Caco-2 (cell line): Measurements from ENCODE around the gene TMEM120A. TPM values are rescaled to one million over a fixed set of nuclear protein-coding genes. Genes with fewer than 3 reads are reported as not detected.
A peak's percentile ranks its signal among the peaks of the same experiment; 100 is the strongest.

ENCODE experiments used
- BruUV-seq: library from RNA; stranded (reverse); fragments of 400-500 nt; replicated peaks from 2 replicates; lab custom pipeline; 2021; lab: Mats Ljungman, UMichigan
- CTCF ChIA-PET: fragments of 300-600 bp; sonication (Branson Sonifier 250); formaldehyde crosslinking; loops from one replicate; lab custom pipeline; 2022; ENCODE audit warnings: antibody characterized with exemption; lab: Charles Lee
- POLR2A ChIA-PET: fragments of 300-600 bp; sonication (Branson Sonifier 250); formaldehyde crosslinking; loops from one replicate; lab custom pipeline; 2022; ENCODE audit warnings: antibody characterized with exemption; lab: Charles Lee
- DNase-seq, 2 experiments: peaks; one replicate each; pipeline versions ENCODE4 v3.0.0 to v3.0.0-alpha.2; 2020 to 2022
- H3K27me3 ChIP-seq: replicated peaks from 2 replicates; pipeline ENCODE4 v1.6.0; 2011; ENCODE audit warnings: low read length; ENCODE audit not compliant: control insufficient read depth, insufficient read depth
- H3K36me3 ChIP-seq: 2 replicates; pipeline ENCODE4 v1.5.1; 2011; ENCODE audit warnings: low read length; ENCODE audit not compliant: control insufficient read depth, insufficient read depth
- H3K4me1 ChIP-seq: fragments of 250-450 bp; sonication (Bioruptor Pico); 2 replicates; pipeline ENCODE4 v1.5.1; 2020; ENCODE audit warnings: mild to moderate bottlenecking
- H3K4me3 ChIP-seq: 2 replicates; pipeline ENCODE4 v1.5.1; 2011; ENCODE audit warnings: low read depth, mild to moderate bottlenecking, control low read depth, low read length
- H3K9me3 ChIP-seq: fragments of 250-450 bp; sonication (Bioruptor Pico); 2 replicates; pipeline ENCODE4 v1.5.1; 2020; ENCODE audit warnings: mild to moderate bottlenecking, moderate library complexity
- H3K27ac Mint-ChIP-seq: one replicate; pipeline ENCODE4 v1.8.0; 2022; ENCODE audit warnings: mixed read lengths; ENCODE audit not compliant: unreplicated experiment
- H3K27me3 Mint-ChIP-seq: one replicate; pipeline ENCODE4 v1.8.0; 2022; ENCODE audit warnings: mixed read lengths; ENCODE audit not compliant: insufficient read depth, unreplicated experiment
- H3K36me3 Mint-ChIP-seq: one replicate; pipeline ENCODE4 v1.8.0; 2022; ENCODE audit warnings: mild to moderate bottlenecking, mixed read lengths; ENCODE audit not compliant: insufficient read depth, unreplicated experiment
- H3K4me1 Mint-ChIP-seq: one replicate; pipeline ENCODE4 v1.8.0; 2022; ENCODE audit warnings: low read depth, mixed read lengths; ENCODE audit not compliant: unreplicated experiment
- H3K4me3 Mint-ChIP-seq: one replicate; pipeline ENCODE4 v1.8.0; 2022; ENCODE audit warnings: mild to moderate bottlenecking, moderate library complexity, mixed read lengths; ENCODE audit not compliant: unreplicated experiment
- H3K9me3 Mint-ChIP-seq: one replicate; pipeline ENCODE4 v1.8.0; 2022; ENCODE audit warnings: mixed read lengths; ENCODE audit not compliant: unreplicated experiment
- intact Hi-C: fragments of 100-400 bp; cut with micrococcal nuclease; formaldehyde crosslinking; loops from one replicate; pipeline ENCODE4 v1.10.0; 2022; ENCODE audit not compliant: unreplicated experiment
- total RNA-seq: library from RNA; stranded (reverse); gene quantifications from 2 replicates; pipeline ENCODE4 v1.2.3, GENCODE V29; 2022
- TF ChIP-seq, protein P1 (sequence below), 2 experiments: fragments of 200-600 bp in 1 of 2; IDR thresholded peaks; 1 replicate in 1 of 2; 2 replicates in 1 of 2; pipeline versions ENCODE4 v1.5.1 to v1.8.0; 2011 to 2022; ENCODE audit warnings: antibody characterized with exemption in 1 of 2, control low read depth in 1 of 2, inconsistent platforms in 1 of 2, low read depth in 1 of 2, low read length in 1 of 2, mild to moderate bottlenecking in 1 of 2, moderate library complexity in 1 of 2; ENCODE audit not compliant: insufficient read depth in 1 of 2, severe bottlenecking in 1 of 2, unreplicated experiment in 1 of 2

TMEM120A gene
- total RNA-seq, 1 experiment from 2014 or later, result 65.4 TPM

DNA sequence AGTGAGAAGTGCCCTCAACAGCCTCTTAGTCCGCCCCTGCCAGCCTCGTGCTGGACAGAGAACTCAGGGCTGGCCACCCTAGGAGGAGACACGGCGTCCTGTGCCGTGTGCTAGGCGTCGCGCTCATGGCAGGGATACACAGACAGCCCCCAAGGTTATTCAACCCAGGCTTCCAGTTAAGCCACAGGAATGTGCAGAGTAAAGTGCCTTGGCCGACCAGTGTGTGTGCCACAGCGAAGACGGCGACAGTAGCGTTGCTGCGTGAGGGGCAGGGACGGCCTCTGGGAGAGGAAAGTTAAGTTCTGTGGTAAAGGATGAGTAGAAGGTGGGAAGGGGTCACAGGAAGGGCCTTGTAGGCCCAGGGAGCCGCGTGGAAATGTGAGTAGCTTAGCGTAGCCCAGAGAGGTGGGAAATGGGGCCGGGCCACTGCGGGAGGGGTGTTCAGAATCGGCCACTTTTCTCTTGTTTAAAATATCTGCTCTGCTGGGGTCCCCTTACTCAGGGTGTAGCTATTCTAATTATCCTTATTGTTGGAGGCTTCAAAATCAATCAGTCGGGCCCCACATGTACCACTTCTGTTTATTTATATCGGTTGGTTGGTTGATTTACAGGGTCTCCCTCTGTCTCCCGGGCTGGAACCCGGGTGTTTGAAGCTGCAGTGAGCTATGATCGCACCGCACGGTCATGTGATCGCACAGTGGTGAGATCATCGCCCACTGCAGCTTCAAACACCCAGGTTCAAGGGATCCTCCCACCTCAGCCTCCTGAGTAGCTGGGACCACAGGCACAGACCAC lies 24.5 kb downstream of the TMEM120A start:
- Histone ChIP-seq H3K4me3 (no peak overlapping the region), H3K9me3 (no peaks in the 10 kb centered on the region), H3K27me3 (no peaks in the 10 kb centered on the region), H3K4me1 (peaks cover 10% of the 10 kb centered on the region; the same call in 1 of the 2 replicates), H3K36me3 (no peaks in the 10 kb centered on the region; the same call in 1 of the 2 replicates)
- DNase-seq, result no peak
- H3K36me3 Mint-ChIP-seq, result peaks cover 39% of the 10 kb centered on the region
- H3K4me3 Mint-ChIP-seq, result no peak overlapping the region
- H3K27me3 Mint-ChIP-seq, result no peaks in the 10 kb centered on the region
- ChIA-PET POLR2A (interaction anchor here (0.7 kb wide), 1 partner anchor 12 kb away, joined by 3 read pairs; no protein-coding TSS in a partner anchor), CTCF (no interaction called here)
- intact Hi-C loops, result no loop called here
- TF ChIP-seq, protein P1, sequence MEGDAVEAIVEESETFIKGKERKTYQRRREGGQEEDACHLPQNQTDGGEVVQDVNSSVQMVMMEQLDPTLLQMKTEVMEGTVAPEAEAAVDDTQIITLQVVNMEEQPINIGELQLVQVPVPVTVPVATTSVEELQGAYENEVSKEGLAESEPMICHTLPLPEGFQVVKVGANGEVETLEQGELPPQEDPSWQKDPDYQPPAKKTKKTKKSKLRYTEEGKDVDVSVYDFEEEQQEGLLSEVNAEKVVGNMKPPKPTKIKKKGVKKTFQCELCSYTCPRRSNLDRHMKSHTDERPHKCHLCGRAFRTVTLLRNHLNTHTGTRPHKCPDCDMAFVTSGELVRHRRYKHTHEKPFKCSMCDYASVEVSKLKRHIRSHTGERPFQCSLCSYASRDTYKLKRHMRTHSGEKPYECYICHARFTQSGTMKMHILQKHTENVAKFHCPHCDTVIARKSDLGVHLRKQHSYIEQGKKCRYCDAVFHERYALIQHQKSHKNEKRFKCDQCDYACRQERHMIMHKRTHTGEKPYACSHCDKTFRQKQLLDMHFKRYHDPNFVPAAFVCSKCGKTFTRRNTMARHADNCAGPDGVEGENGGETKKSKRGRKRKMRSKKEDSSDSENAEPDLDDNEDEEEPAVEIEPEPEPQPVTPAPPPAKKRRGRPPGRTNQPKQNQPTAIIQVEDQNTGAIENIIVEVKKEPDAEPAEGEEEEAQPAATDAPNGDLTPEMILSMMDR (IDR thresholded peaks at IDR 0.05; ENCODE audit: insufficient read depth in 1 of 2, low read depth in 1 of 2, low read length in 1 of 2, severe bottlenecking in 1 of 2, unreplicated experiment in 1 of 2), result no peak
- no TSS peak for BruUV-seq
- H3K4me1 Mint-ChIP-seq, result peaks cover 25% of the 10 kb centered on the region
- peak overlapping the region; percentile 61 for H3K27ac Mint-ChIP-seq
- no peaks in the 10 kb centered on the region for H3K9me3 Mint-ChIP-seq

DNA sequence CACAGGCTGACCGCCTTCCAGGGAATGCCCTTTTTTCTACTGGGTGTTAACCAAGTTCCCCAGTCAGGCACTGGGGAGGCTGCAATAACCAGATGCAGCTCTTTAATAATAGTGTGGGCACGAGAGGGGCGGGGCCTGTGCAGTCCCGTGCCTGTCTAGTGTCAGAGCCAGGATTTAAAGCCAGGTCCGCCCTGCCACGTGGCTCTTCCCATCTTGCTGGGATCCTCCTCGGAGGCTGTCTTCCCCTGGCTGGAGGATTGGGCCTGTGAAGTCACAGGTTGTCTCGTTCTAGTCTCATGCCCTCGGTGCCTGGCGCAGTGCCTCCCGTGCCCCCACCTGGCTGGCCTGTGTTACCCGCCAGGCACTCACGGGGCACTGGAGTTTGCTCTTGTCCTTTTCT lies 25.2 kb downstream of the TMEM120A start:
- POLR2A ChIA-PET, result no interaction called here
- Mint-ChIP-seq H3K9me3 (no peaks in the 10 kb centered on the region), H3K4me1 (peaks cover 25% of the 10 kb centered on the region), H3K36me3 (peaks cover 33% of the 10 kb centered on the region), H3K27me3 (no peaks in the 10 kb centered on the region), H3K27ac (peak overlapping the region; percentile 61), H3K4me3 (no peak overlapping the region)
- CTCF ChIA-PET, result no interaction called here
- no peaks in the 10 kb centered on the region for H3K9me3 ChIP-seq
- intact Hi-C loops, result no loop called here
- no peaks in the 10 kb centered on the region; the same call in 1 of the 2 replicates for H3K36me3 ChIP-seq
- no peak overlapping the region for H3K4me3 ChIP-seq
- DNase-seq, result no peak
- no peaks in the 10 kb centered on the region for H3K27me3 ChIP-seq
- TF ChIP-seq, protein P1 (IDR thresholded peaks at IDR 0.05; ENCODE audit: insufficient read depth in 1 of 2, low read depth in 1 of 2, low read length in 1 of 2, severe bottlenecking in 1 of 2, unreplicated experiment in 1 of 2), result no peak
- peaks cover 10% of the 10 kb centered on the region; the same call in 1 of the 2 replicates for H3K4me1 ChIP-seq
- no TSS peak for BruUV-seq

DNA sequence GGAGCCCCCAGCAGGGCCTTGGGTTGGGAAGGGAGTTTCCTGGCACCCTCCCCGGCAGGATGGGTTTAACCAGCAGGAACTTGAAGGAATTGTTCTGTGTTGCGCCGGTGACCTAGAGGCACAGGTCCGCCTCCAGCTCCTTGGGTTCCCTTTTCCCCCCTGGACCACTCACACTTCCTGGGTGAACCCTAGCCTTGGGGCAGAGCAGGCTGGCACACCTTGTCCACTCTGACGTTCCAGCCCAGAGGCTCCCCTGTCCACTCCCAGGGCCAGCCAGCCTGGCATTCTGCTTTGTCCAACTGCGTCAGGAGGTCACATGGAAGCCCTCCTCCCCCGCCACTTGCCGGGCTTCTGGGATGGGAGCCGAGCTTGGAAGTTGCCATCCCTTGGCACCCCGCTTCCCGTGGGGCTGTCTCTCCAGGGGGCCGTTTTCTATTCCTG lies 25.8 kb downstream of the TMEM120A start:
- TF ChIP-seq, protein P1 (IDR thresholded peaks at IDR 0.05; ENCODE audit: insufficient read depth in 1 of 2, low read depth in 1 of 2, low read length in 1 of 2, severe bottlenecking in 1 of 2, unreplicated experiment in 1 of 2), result no peak
- H3K27ac Mint-ChIP-seq, result no peak overlapping the region
- peaks cover 30% of the 10 kb centered on the region for H3K36me3 Mint-ChIP-seq
- H3K4me1 ChIP-seq, result peaks cover 10% of the 10 kb centered on the region; the same call in 1 of the 2 replicates
- intact Hi-C loops, result no loop called here
- peaks cover 26% of the 10 kb centered on the region for H3K4me1 Mint-ChIP-seq
- no peaks in the 10 kb centered on the region; the same call in none of the 2 replicates for H3K36me3 ChIP-seq
- H3K4me3 Mint-ChIP-seq, result no peak overlapping the region
- no peaks in the 10 kb centered on the region for H3K9me3 ChIP-seq
- no peak for DNase-seq
- H3K9me3 Mint-ChIP-seq, result no peaks in the 10 kb centered on the region
- H3K27me3 ChIP-seq, result no peaks in the 10 kb centered on the region
- ChIA-PET CTCF (no interaction called here), POLR2A (no interaction called here)
- H3K4me3 ChIP-seq, result no peak overlapping the region
- H3K27me3 Mint-ChIP-seq, result no peaks in the 10 kb centered on the region
- no TSS peak for BruUV-seq
